Measurements from ENCODE around the gene ACP7.
"Not testable (repeated sequence)": the region's sequence is repeated elsewhere in the genome, so short reads cannot be mapped to it uniquely, and the experiment has no call there.

Gene ACP7

DNA sequence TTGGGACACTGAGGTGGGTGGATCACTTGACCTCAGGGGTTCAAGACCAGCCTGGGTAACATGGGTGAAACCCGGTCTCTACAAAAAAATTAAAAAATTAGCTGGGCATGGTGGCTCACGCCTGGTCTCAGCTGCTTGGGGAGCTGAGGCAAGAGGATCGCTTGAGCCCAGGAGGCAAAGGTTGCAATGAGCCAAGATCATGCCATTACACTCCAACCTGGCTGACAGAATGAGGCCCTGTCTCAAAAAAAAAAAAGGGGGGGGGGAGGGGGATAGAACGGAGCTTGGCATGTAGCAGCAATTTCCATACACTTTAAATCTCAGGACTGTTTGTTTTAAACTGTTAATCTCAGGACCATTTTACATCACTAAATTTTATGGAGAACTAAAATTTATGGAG is 2.2 kb downstream of the ACP7 start:
- Histone ChIP-seq H3K23ac (ENCODE audit: low read length) (no peak overlapping the region), H3K4me1 (ENCODE audit: control insufficient read depth in 1 of 2, insufficient read depth in 2 of 2, low read length in 2 of 2) (no peaks in the 10 kb centered on the region), H3K4me3 (ENCODE audit: low read depth, low read length) (no peak overlapping the region), H3K4me2 (ENCODE audit: low read length) (no peak overlapping the region), H3K27ac (ENCODE audit: low read depth, low read length) (no peak overlapping the region), H3K18ac (ENCODE audit: low read length) (no peak overlapping the region), H4K8ac (ENCODE audit: low read depth, low read length) (no peak overlapping the region), H4K12ac (ENCODE audit: low read depth, low read length) (no peak overlapping the region), H4K91ac (ENCODE audit: low read depth, low read length) (no peak overlapping the region), H3K4ac (ENCODE audit: low read depth, low read length) (no peak overlapping the region), H3K79me1 (ENCODE audit: low read length) (no peaks in the 10 kb centered on the region), H2BK120ac (ENCODE audit: insufficient read depth, low read length, poor library complexity) (no peak overlapping the region), H3K14ac (ENCODE audit: low read length) (no peak overlapping the region), H3K9me3 (ENCODE audit: insufficient read depth, low read depth, low read length) (peaks cover 5% of the 10 kb centered on the region), H3K27me3 (ENCODE audit: insufficient read depth, low read length) (peaks cover 27% of the 10 kb centered on the region), H3K36me3 (ENCODE audit: control insufficient read depth in 1 of 2, insufficient read depth in 2 of 2, low read length in 2 of 2) (no peaks in the 10 kb centered on the region), H2BK5ac (ENCODE audit: low read depth, low read length, poor library complexity) (no peak overlapping the region), H3K79me2 (ENCODE audit: control insufficient read depth, insufficient read depth, low read length, poor library complexity) (no peaks in the 10 kb centered on the region), H2BK12ac (ENCODE audit: low read length) (no peak overlapping the region), H3K9ac (ENCODE audit: low read length) (no peak overlapping the region), H2AFZ (ENCODE audit: insufficient read depth, low read length, poor library complexity) (no peak overlapping the region), H2AK5ac (ENCODE audit: low read length) (no peak overlapping the region)
- WGBS (ENCODE audit: extremely low coverage, insufficient coverage, insufficient read length) = no CpG with 5 or more reads among the region's 4 CpGs
- no peak for DNase-seq

GRCh38 chr19:39087907-39088686 is 3.9 kb downstream of the ACP7 start:
- H3K4me1 ChIP-seq (ENCODE audit: control insufficient read depth in 1 of 2, insufficient read depth in 2 of 2, low read length in 2 of 2) = no peaks in the 10 kb centered on the region
- H2BK120ac ChIP-seq (ENCODE audit: insufficient read depth, low read length, poor library complexity) = no peak overlapping the region
- no peak overlapping the region for H4K8ac ChIP-seq (ENCODE audit: low read depth, low read length)
- H3K36me3 ChIP-seq (ENCODE audit: control insufficient read depth in 1 of 2, insufficient read depth in 2 of 2, low read length in 2 of 2) = no peaks in the 10 kb centered on the region
- H3K79me1 ChIP-seq (ENCODE audit: low read length) = no peaks in the 10 kb centered on the region
- no peak overlapping the region for H3K4ac ChIP-seq (ENCODE audit: low read depth, low read length)
- H3K4me2 ChIP-seq (ENCODE audit: low read length) = no peak overlapping the region
- H4K12ac ChIP-seq (ENCODE audit: low read depth, low read length) = no peak overlapping the region
- H2BK12ac ChIP-seq (ENCODE audit: low read length) = no peak overlapping the region
- no peak overlapping the region for H2BK5ac ChIP-seq (ENCODE audit: low read depth, low read length, poor library complexity)
- no peak for DNase-seq
- H4K91ac ChIP-seq (ENCODE audit: low read depth, low read length) = no peak overlapping the region
- H3K79me2 ChIP-seq (ENCODE audit: control insufficient read depth, insufficient read depth, low read length, poor library complexity) = no peaks in the 10 kb centered on the region
- no CpG with 5 or more reads among the region's 8 CpGs for WGBS (ENCODE audit: extremely low coverage, insufficient coverage, insufficient read length)
- H3K9me3 ChIP-seq (ENCODE audit: insufficient read depth, low read depth, low read length) = peaks cover 5% of the 10 kb centered on the region
- peaks cover 27% of the 10 kb centered on the region for H3K27me3 ChIP-seq (ENCODE audit: insufficient read depth, low read length)
- no peak overlapping the region for H3K23ac ChIP-seq (ENCODE audit: low read length)
- no peak overlapping the region for H2AFZ ChIP-seq (ENCODE audit: insufficient read depth, low read length, poor library complexity)
- H3K27ac ChIP-seq (ENCODE audit: low read depth, low read length) = no peak overlapping the region
- H3K18ac ChIP-seq (ENCODE audit: low read length) = no peak overlapping the region
- H3K9ac ChIP-seq (ENCODE audit: low read length) = no peak overlapping the region
- no peak overlapping the region for H2AK5ac ChIP-seq (ENCODE audit: low read length)
- no peak overlapping the region for H3K14ac ChIP-seq (ENCODE audit: low read length)
- no peak overlapping the region for H3K4me3 ChIP-seq (ENCODE audit: low read depth, low read length)

DNA sequence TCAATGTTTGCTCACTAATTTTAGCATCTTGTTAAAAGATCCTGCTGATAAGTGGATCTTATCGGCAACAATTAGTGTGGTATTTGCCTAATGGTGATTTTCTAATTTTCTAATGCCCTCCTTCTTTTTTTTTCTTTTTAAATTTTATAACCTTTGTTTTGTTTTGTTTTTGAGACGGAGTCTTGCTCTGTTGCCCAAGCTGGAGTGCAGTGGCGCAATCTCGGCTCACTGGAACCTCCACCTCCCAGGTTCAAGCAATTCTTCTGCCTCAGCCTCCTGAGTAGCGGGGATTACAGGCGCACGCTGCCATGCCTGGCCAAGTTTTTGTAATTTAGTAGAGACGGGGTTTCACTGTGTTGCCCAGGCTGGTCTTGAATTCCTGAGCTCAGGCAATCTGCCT is 5.8 kb downstream of the ACP7 start:
- not testable (repeated sequence) for H4K8ac ChIP-seq (ENCODE audit: low read depth, low read length); H2AK5ac ChIP-seq (ENCODE audit: low read length); H3K79me2 ChIP-seq (ENCODE audit: control insufficient read depth, insufficient read depth, low read length, poor library complexity); H3K4me1 ChIP-seq (ENCODE audit: control insufficient read depth in 1 of 2, insufficient read depth in 2 of 2, low read length in 2 of 2); H3K9me3 ChIP-seq (ENCODE audit: insufficient read depth, low read depth, low read length); H3K9ac ChIP-seq (ENCODE audit: low read length); H4K91ac ChIP-seq (ENCODE audit: low read depth, low read length); H2AFZ ChIP-seq (ENCODE audit: insufficient read depth, low read length, poor library complexity); H3K4me3 ChIP-seq (ENCODE audit: low read depth, low read length); H3K4ac ChIP-seq (ENCODE audit: low read depth, low read length); H3K18ac ChIP-seq (ENCODE audit: low read length); H3K14ac ChIP-seq (ENCODE audit: low read length); H3K27ac ChIP-seq (ENCODE audit: low read depth, low read length); H2BK5ac ChIP-seq (ENCODE audit: low read depth, low read length, poor library complexity); H2BK12ac ChIP-seq (ENCODE audit: low read length); H4K12ac ChIP-seq (ENCODE audit: low read depth, low read length); H3K4me2 ChIP-seq (ENCODE audit: low read length); DNase-seq; H3K23ac ChIP-seq (ENCODE audit: low read length); H3K79me1 ChIP-seq (ENCODE audit: low read length); H2BK120ac ChIP-seq (ENCODE audit: insufficient read depth, low read length, poor library complexity); H3K36me3 ChIP-seq (ENCODE audit: control insufficient read depth in 1 of 2, insufficient read depth in 2 of 2, low read length in 2 of 2)
- WGBS (ENCODE audit: extremely low coverage, insufficient coverage, insufficient read length) = no CpG with 5 or more reads among the region's 8 CpGs
- peaks cover 10% of the 10 kb centered on the region for H3K27me3 ChIP-seq (ENCODE audit: insufficient read depth, low read length)

GRCh38 chr19:39090881-39091280 is 6.7 kb downstream of the ACP7 start:
- H3K27me3 ChIP-seq (ENCODE audit: insufficient read depth, low read length) = peaks cover 1% of the 10 kb centered on the region
- no peaks in the 10 kb centered on the region for H3K36me3 ChIP-seq (ENCODE audit: control insufficient read depth in 1 of 2, insufficient read depth in 2 of 2, low read length in 2 of 2)
- H2BK12ac ChIP-seq (ENCODE audit: low read length) = no peak overlapping the region
- H3K14ac ChIP-seq (ENCODE audit: low read length) = no peak overlapping the region
- WGBS (ENCODE audit: extremely low coverage, insufficient coverage, insufficient read length) = no CpG with 5 or more reads among the region's 4 CpGs
- no peak overlapping the region for H2BK120ac ChIP-seq (ENCODE audit: insufficient read depth, low read length, poor library complexity)
- H3K23ac ChIP-seq (ENCODE audit: low read length) = no peak overlapping the region
- H4K91ac ChIP-seq (ENCODE audit: low read depth, low read length) = no peak overlapping the region
- no peaks in the 10 kb centered on the region for H3K9me3 ChIP-seq (ENCODE audit: insufficient read depth, low read depth, low read length)
- H3K79me1 ChIP-seq (ENCODE audit: low read length) = no peaks in the 10 kb centered on the region
- no peak overlapping the region for H2AK5ac ChIP-seq (ENCODE audit: low read length)
- no peaks in the 10 kb centered on the region for H3K4me1 ChIP-seq (ENCODE audit: control insufficient read depth in 1 of 2, insufficient read depth in 2 of 2, low read length in 2 of 2)
- H3K4ac ChIP-seq (ENCODE audit: low read depth, low read length) = no peak overlapping the region
- H2AFZ ChIP-seq (ENCODE audit: insufficient read depth, low read length, poor library complexity) = no peak overlapping the region
- no peak overlapping the region for H4K8ac ChIP-seq (ENCODE audit: low read depth, low read length)
- no peak overlapping the region for H4K12ac ChIP-seq (ENCODE audit: low read depth, low read length)
- H3K27ac ChIP-seq (ENCODE audit: low read depth, low read length) = no peak overlapping the region
- H3K9ac ChIP-seq (ENCODE audit: low read length) = no peak overlapping the region
- no peak overlapping the region for H3K4me3 ChIP-seq (ENCODE audit: low read depth, low read length)
- no peak overlapping the region for H2BK5ac ChIP-seq (ENCODE audit: low read depth, low read length, poor library complexity)
- H3K18ac ChIP-seq (ENCODE audit: low read length) = no peak overlapping the region
- DNase-seq = no peak
- no peak overlapping the region for H3K4me2 ChIP-seq (ENCODE audit: low read length)
- H3K79me2 ChIP-seq (ENCODE audit: control insufficient read depth, insufficient read depth, low read length, poor library complexity) = no peaks in the 10 kb centered on the region
